Uterus (tissue), 4 donors: ENCODE results near the gene CSPG4. TPM values are rescaled to one million over a fixed set of nuclear protein-coding genes. Genes with fewer than 3 reads are reported as not detected.

Source experiments
- DNase-seq, 2 donors: peaks; one replicate each; pipeline ENCODE4 v3.0.0-alpha.2; 2019 to 2020
- H3K27ac ChIP-seq, 2 donors: fragments of 200-600 bp; sonication (generic); 1 replicate in 1 of 2; 2 replicates in 1 of 2; pipeline ENCODE4 v1.5.1; 2016 to 2018
- H3K27me3 ChIP-seq, 2 donors: fragments of 200-600 bp; sonication (generic); one replicate each; pipeline ENCODE4 v1.5.1; 2018 to 2019; ENCODE audit warnings: control low read depth in 1 of 2
- H3K36me3 ChIP-seq, 2 donors: fragments of 200-600 bp; sonication (generic); one replicate each; pipeline ENCODE4 v1.5.1; 2019; ENCODE audit warnings: control low read depth in 1 of 2
- H3K4me1 ChIP-seq, 2 donors: fragments of 200-600 bp; sonication (generic); one replicate each; pipeline ENCODE4 v1.5.1; 2018 to 2019; ENCODE audit warnings: control low read depth in 1 of 2
- H3K4me3 ChIP-seq, 2 donors: fragments of 200-600 bp; sonication (generic); 1 replicate in 1 of 2; 2 replicates in 1 of 2; pipeline ENCODE4 v1.5.1; 2018 to 2019; ENCODE audit warnings: mild to moderate bottlenecking in 1 of 2
- H3K9me3 ChIP-seq, 2 donors: fragments of 200-600 bp; sonication (generic); one replicate each; pipeline ENCODE4 v1.5.1; 2019; ENCODE audit warnings: control low read depth in 1 of 2
- POLR2A ChIP-seq, 2 donors: fragments of 450-650 bp; IDR thresholded peaks; one replicate each; pipeline ENCODE4 v1.6.1; 2016; ENCODE audit warnings: antibody characterized with exemption in 2 of 2, mild to moderate bottlenecking in 1 of 2, moderate library complexity in 1 of 2
- intact Hi-C: fragments of 100-400 bp; cut with DNase I; formaldehyde crosslinking; loops from one replicate; pipeline ENCODE4 v1.15.1; 2023; ENCODE audit warnings: low total_unique reads
- total RNA-seq, 4 donors: library from RNA; depleted of rRNA in 3 of 4; stranded (reverse); fragments of >200 nt in 3 of 4; gene quantifications; one replicate each; pipeline versions ENCODE4 v1.1.0 to v1.2.4, GENCODE V29; 2014 to 2023
- TF ChIP-seq, protein P1 (sequence below), 4 experiments: fragments of 200-600 bp in 2 of 4; fragments of 450-650 bp in 2 of 4; sonication (generic) in 2 of 4; IDR thresholded peaks; one replicate each; pipeline ENCODE4 v1.5.1; 2016 to 2019; ENCODE audit warnings: antibody characterized with exemption in 4 of 4, mild to moderate bottlenecking in 2 of 4, moderate library complexity in 1 of 4
- donor health status: DM: yes; HTN: yes; CAD: no.

CSPG4 gene
- total RNA-seq, 4 donors from 2014 or later, result 10.3 to 62.4 (median 46.7) TPM

DNA sequence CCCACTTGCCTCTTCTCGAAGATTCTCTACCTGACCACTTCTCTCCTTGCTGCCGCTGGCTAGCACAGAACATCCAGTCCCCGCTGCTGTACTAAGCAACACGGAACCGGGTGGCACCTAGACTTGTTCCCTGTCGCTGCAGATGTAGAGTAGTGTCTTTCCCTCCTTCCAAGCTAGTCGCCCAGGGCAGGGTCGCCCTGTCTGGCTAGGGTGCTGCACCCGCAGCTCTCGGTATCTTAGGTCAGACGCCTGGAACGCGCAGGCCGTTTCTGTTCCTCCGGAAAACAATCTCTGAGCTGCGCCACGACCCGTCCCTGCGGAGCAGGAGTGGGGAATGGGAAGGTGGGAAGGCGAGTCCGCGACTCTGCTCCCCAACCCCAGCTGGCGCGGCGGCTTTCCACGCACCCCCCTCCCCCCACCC, 65.7 kb downstream of the CSPG4 start:
- intact Hi-C loops, result no loop called here
- H3K36me3 ChIP-seq, result no peaks in the 10 kb centered on the region
- no peaks in the 10 kb centered on the region for H3K9me3 ChIP-seq
- TF ChIP-seq, protein P1, sequence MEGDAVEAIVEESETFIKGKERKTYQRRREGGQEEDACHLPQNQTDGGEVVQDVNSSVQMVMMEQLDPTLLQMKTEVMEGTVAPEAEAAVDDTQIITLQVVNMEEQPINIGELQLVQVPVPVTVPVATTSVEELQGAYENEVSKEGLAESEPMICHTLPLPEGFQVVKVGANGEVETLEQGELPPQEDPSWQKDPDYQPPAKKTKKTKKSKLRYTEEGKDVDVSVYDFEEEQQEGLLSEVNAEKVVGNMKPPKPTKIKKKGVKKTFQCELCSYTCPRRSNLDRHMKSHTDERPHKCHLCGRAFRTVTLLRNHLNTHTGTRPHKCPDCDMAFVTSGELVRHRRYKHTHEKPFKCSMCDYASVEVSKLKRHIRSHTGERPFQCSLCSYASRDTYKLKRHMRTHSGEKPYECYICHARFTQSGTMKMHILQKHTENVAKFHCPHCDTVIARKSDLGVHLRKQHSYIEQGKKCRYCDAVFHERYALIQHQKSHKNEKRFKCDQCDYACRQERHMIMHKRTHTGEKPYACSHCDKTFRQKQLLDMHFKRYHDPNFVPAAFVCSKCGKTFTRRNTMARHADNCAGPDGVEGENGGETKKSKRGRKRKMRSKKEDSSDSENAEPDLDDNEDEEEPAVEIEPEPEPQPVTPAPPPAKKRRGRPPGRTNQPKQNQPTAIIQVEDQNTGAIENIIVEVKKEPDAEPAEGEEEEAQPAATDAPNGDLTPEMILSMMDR (IDR thresholded peaks at IDR 0.05), result no peak
- no peak for TF ChIP-seq POLR2A (IDR thresholded peaks at IDR 0.05)
- H3K27ac ChIP-seq, result peak overlapping the region; percentile 91 to 94
- DNase-seq, result no peak
- peak overlapping the region; percentile 63 to 71 for H3K4me3 ChIP-seq
- H3K4me1 ChIP-seq, result peaks cover 0 to 25% of the 10 kb centered on the region in 2 donors
- H3K27me3 ChIP-seq, result no peaks in the 10 kb centered on the region

DNA sequence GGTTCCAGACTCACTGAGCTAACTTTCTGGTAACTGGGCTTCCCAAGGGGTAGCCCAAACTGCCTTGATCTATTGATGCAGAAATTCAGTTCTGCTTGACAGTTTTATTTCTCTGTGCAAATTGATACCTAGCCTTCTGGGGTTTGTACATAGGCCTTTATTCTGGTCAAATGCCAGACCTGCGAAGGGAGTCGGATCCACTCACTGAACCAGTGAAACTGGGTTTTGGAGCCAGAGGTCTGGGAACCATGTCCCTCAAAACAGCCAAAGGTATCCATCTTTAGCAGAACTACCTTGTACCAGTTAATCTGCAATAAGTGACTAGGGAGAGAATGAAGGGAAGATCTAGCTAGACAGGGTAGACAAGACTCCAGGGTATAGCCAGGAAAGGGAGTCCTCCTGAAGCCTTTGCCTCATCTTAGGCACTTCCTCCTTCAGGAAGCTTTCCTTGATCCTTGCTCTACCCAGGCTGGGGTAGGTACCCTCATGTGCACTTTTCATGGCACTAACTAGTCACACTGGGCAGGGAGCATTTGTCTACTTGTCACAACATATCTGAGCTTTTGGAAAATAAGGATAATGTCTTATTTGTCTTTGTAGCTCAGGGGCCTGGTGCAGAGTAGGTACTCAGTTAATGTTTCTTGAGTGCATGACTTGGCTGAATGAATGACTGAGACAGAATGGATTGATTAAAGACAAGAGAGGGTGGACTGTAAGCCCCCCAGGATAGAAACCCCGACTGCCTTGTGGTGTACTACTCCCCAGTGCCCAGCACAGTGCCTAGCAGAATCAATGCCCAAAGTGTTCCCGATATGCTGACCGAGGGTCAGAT, 66.3 kb downstream of the CSPG4 start:
- peaks cover 0 to 20% of the 10 kb centered on the region in 2 donors for H3K4me1 ChIP-seq
- DNase-seq, result no peak
- no peaks in the 10 kb centered on the region for H3K9me3 ChIP-seq
- H3K27me3 ChIP-seq, result no peaks in the 10 kb centered on the region
- H3K36me3 ChIP-seq, result no peaks in the 10 kb centered on the region
- H3K27ac ChIP-seq, result peak overlapping the region; percentile 91 to 94
- intact Hi-C loops, result no loop called here
- H3K4me3 ChIP-seq, result peak overlapping the region; percentile 63 to 71
- TF ChIP-seq, protein P1 (IDR thresholded peaks at IDR 0.05), result no peak
- no peak for TF ChIP-seq POLR2A (IDR thresholded peaks at IDR 0.05)

DNA sequence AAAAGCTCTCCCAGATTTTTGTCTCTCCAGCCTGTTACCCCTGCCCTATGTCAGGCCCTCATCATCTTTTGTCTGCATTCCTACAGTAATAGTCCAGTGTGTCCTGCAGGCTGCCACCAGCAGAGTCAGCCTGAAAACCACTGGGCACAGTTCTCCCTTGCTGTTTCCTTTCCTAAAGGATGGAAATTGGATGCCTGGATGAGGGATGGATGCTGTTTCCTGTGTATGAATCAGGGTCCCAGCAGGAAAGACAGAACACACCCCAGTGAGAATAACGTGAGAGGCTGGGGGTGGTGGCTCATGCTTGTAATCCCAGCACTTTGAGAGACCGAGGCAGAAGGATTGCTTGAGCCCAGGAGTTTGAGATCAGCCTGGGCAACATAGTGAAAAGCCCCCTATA, 68.3 kb downstream of the CSPG4 start:
- no peaks in the 10 kb centered on the region for H3K36me3 ChIP-seq
- H3K4me1 ChIP-seq, result peaks cover 0 to 9% of the 10 kb centered on the region in 2 donors
- no peaks in the 10 kb centered on the region for H3K27me3 ChIP-seq
- no peak for TF ChIP-seq POLR2A (IDR thresholded peaks at IDR 0.05)
- TF ChIP-seq, protein P1 (IDR thresholded peaks at IDR 0.05), result no peak
- intact Hi-C loops, result no loop called here
- no peak overlapping the region for H3K4me3 ChIP-seq
- H3K27ac ChIP-seq, result no peak overlapping the region
- DNase-seq, result no peak
- H3K9me3 ChIP-seq, result no peaks in the 10 kb centered on the region

DNA sequence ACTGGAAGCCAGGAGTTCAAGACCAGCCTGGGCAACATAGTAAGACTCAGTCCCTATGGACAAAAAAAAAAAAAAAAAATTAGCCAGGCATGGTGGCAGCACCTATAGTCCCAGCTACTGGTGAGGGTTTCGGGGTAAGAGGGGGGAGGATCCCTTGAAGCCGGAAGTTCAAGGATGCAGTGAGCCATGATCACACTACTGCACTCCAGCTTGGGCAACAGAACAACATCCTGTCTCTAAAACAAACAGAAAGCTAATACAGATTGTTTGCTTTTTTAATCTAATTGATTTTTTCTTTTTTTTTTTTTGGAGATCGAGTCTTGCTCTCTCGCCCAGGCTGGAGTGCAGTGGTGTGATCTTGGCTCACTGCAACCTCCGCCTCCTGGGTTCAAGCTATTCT, 71.0 kb downstream of the CSPG4 start:
- DNase-seq, result no peak
- no peaks in the 10 kb centered on the region for H3K27me3 ChIP-seq
- H3K4me1 ChIP-seq, result peaks cover 3 to 17% of the 10 kb centered on the region in 2 donors
- TF ChIP-seq, protein P1 (IDR thresholded peaks at IDR 0.05), result no peak
- TF ChIP-seq POLR2A (IDR thresholded peaks at IDR 0.05), result no peak
- no peaks in the 10 kb centered on the region for H3K36me3 ChIP-seq
- no peaks in the 10 kb centered on the region for H3K9me3 ChIP-seq
- intact Hi-C loops, result no loop called here
- H3K27ac ChIP-seq, result no peak overlapping the region
- no peak overlapping the region for H3K4me3 ChIP-seq

DNA sequence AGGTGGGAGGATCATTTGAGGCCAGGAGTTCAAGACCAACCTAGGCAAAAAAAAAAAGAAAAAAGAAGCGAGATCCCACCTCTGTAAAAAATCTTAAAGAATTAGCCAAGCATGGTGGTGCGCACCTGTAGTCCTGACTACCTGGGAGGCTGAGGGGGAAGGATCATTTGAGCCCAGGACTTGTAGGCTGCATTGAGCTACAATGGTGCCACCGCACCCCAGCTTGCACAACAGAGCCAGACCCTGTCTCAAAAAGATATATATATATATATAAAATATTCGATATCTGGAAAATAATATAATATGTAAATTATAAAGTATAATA, 71.5 kb downstream of the CSPG4 start:
- Histone ChIP-seq H3K9me3 (no peaks in the 10 kb centered on the region), H3K4me1 (peaks cover 3 to 12% of the 10 kb centered on the region in 2 donors), H3K27ac (peak overlapping the region; percentile 88), H3K36me3 (no peaks in the 10 kb centered on the region), H3K27me3 (no peaks in the 10 kb centered on the region), H3K4me3 (no peak overlapping the region)
- no peak for TF ChIP-seq POLR2A (IDR thresholded peaks at IDR 0.05)
- DNase-seq, result no peak
- intact Hi-C loops, result no loop called here
